HG02852 (cell line): Measurements from ENCODE around the gene ARMH4.

Source experiments
- ATAC-seq: cut with Tn5 transposase; IDR thresholded peaks from one replicate; pipeline ENCODE4 v1.9.1; 2021; ENCODE audit warnings: mild to moderate bottlenecking, moderate library complexity; ENCODE audit not compliant: unreplicated experiment

ARMH4 gene, protein sequence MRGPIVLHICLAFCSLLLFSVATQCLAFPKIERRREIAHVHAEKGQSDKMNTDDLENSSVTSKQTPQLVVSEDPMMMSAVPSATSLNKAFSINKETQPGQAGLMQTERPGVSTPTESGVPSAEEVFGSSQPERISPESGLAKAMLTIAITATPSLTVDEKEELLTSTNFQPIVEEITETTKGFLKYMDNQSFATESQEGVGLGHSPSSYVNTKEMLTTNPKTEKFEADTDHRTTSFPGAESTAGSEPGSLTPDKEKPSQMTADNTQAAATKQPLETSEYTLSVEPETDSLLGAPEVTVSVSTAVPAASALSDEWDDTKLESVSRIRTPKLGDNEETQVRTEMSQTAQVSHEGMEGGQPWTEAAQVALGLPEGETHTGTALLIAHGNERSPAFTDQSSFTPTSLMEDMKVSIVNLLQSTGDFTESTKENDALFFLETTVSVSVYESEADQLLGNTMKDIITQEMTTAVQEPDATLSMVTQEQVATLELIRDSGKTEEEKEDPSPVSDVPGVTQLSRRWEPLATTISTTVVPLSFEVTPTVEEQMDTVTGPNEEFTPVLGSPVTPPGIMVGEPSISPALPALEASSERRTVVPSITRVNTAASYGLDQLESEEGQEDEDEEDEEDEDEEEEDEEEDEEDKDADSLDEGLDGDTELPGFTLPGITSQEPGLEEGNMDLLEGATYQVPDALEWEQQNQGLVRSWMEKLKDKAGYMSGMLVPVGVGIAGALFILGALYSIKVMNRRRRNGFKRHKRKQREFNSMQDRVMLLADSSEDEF

DNA sequence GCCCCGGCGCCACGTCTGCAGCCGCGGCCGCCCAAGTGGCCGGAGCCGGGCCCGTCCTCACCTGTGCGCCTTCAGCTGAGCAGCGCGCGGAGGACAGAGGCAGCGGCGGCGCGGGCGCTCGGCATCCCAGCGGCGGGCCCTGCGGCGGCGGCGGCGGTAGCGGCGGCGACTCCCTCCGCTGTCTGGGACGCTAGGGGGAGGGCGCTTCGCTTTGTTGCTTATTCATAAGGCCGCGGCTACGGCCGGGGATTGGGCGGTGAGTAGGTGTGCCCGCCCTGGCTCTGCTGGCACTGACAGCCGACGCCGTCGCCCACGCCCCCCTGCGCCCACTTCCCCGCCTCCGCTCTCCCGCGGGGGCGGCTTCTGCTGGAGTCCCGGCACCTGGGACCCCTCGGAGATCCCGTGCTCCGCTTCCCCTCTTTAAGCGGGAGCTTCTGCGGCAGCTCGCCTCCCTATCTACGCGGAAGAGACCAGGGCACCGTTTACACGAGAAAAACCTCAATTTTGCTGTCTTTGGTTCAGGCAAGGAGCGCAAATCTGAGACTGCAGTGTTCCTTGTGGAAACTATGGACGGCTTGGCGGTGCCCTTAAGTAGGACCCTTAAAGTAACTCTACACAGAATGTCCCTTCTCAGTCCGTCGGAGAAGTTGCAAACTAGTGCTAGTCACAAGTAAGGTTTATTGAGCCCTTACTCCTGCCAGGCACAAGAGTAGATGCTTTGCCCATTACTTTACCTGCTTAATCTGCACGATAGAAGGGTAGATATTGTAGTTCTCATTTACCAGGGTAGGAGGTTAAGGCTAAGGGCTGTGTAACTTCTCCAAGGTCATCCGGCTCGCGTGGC, at the start of gene ARMH4:
Gene ARMH4, minus strand, starts transcription at position 200 of the 844 bp plus-strand sequence. CDS start 12,855 bp downstream, outside the sequence.
- peak; percentile 93 for ATAC-seq

DNA sequence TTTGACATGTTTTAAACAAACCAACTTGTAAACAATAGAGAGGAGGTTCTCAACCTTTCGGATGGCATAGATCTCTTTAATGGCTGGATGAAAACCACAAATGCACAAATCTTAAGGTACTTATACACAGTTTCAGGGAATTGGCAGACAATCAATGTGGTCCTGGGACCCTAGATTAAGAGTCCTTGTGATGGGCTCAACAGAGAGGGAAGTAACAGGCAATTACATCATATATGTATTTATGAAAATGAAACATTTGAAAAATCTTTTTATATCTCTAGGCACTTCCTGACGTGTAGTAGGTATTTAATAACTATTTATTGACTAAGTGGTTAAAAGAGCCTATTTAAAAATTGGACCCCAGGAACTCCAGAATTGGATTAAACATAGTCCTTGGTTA, 48.8 kb upstream of the ARMH4 start:
- ATAC-seq, result no peak

DNA sequence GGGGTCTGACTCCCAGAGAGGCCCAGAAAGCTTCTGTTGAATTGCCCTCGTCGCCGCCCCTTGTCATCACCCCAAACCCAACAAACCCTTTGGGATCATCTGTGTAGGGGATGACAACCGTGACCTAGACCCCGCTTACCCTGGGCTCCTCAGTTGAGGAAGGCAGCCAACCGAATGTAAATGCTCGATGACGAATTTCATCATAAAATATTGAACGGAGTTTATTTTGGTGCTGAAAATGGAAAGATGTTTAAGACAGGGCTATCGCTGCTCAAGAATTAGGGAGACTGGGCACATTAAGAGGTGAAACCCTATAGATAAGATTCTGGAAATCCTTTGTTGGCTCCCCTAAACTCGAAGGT, 48.4 kb upstream of the ARMH4 start:
- ATAC-seq, result peak; percentile 20

DNA sequence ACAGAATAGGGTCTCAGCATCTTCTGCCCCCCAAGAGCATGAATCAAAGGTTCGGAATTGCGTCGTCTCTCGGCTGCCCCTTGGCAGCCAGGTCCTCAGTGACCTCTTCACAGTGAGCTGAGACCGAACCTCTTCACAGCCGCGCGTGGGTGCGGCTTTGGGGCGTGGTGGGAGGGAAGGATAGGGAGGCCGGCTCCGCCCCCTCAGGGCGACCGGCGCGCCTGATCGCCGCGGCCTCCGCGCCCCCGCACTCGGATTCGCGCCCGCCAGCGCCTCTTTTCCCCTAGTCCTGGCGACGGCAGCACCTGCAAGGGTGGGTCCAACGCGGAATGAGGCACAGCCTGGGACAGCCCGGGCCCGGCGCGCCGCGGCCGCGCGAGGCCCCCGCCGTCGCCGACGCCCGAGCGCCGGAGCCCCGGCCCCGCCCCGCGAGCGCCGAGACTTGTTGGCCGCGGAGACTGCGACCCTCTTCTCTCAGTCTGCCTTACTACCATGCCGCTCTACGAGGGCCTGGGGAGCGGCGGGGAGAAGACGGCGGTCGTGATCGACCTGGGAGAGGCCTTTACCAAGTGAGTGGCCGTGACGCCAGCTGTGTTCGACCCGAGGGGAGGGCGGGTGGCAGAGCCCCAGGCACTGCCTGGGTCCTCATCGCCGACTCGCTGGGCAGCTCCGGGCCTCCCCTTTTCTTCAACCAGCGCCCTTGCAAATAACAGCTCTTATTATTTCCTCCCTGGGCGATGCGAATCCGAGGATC, 47.9 kb upstream of the ARMH4 start, which contains the start of gene ACTR10:
Gene ACTR10, plus strand, starts transcription at position 424 of the 754 bp plus-strand sequence. Its CDS starts 69 bp downstream, at position 493.
- ATAC-seq, result peak; percentile 92

DNA sequence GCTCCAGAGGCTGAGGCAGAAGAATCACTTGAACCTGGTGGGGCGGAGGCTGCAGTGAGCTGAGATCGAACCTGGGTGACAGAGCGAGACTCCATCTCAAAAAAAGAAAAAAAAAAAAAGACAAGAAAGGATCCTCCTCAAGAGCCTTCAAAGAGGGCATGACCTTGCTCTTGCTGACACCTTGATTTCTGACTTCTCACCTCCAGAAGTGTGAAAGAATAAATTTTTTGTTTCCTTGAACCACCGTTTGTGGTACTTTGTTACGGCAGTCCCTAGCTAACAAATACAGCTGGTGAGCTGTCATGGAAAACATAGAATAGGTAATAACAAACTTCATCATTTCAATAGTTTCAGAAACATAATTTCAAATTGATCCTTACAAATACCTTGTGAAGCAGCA, 46.1 kb upstream of the ARMH4 start:
- no peak for ATAC-seq

DNA sequence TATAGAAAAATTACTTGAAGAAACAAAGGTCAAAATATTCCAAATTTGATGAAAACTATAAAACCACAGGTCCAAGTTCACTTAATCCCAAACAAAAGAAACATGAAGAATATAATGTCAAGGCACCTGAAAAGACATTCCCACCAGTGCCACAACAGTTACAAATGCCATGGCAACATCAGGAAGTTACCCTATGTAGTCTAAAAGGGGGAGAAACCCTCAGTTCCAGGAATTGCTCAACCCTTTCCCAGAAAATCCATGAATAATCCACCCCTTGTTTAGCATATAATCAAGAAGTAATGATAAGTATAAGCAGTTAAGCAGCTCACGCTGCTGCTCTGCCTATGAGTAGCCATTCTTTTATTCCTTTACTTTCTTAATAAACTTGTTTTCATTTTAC, 44.2 kb upstream of the ARMH4 start:
- no peak for ATAC-seq

DNA sequence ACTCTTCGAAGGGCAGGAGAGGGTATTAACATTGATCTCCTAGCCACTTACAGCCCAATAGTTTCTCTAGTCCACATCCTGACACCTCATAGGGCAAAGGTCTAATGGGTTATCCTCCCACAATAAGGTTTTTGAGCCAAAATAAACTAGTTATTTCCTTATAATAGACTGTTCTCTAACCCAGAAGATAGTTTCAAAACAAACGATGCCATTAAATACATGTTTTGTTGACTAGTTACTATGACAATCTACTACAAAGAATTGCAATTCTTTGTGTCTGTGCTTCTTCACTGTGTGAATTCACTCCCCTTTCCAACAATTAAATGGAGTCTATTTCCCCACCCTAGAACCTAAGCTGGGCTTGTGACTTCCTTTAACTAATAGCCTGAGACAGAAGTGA, 41.5 kb upstream of the ARMH4 start:
- ATAC-seq, result no peak

DNA sequence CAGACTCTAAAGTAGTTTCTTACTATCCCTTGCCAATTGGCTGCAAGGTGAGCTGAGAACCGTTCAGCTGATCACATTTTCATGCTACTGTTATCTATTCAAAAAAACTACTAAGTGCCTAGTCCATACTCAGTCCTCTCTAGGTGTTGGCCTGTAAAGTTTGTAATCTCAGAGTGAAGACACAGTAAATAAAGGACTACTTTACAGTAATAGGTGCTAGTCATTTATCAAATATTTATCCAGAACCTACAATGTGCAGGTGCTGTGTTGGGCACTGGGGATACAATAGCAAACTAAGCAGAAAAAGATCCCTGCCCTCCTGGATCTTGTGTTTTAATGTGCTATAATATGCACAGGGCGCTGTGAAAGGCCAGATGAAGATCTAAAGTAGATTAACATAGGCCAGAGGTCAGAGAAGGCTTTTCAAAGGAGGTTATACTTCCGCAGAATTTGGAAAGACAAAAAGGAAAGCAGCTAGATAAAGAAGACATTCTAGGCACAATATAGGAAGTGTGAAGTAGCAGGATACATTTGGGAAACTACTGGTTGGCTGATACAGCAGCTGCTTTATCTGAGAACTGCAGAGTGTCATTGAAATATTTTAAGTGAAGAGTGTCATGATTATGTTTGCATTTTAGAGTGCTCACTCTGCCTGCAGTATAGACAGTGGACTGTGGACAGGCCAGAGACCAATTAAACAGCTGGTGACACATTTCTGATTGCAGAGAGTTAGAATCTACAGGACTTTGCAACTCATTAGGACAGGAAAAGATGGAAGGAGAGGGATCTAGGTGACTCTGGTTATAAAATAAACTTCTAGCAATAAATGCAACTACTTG, 40.0 kb upstream of the ARMH4 start:
- ATAC-seq, result no peak

DNA sequence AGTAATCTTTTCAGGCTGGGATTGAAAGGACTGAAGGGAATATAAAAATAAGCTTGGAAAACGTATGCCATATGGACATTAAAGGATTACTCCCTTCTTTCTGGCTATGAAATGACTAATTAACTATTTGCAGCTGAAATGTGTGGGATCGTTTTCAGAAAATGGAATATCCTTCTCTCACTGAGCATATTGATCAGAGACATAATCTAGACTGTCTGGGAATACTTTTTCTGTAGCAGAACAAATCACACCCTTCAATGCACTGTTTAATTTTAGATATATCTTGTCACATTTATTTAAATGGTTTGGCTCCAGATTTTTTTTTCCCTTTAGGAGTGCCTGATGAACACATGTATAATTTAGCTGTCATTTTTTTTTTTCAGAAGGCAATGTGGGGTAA, 37.2 kb upstream of the ARMH4 start:
- no peak for ATAC-seq

DNA sequence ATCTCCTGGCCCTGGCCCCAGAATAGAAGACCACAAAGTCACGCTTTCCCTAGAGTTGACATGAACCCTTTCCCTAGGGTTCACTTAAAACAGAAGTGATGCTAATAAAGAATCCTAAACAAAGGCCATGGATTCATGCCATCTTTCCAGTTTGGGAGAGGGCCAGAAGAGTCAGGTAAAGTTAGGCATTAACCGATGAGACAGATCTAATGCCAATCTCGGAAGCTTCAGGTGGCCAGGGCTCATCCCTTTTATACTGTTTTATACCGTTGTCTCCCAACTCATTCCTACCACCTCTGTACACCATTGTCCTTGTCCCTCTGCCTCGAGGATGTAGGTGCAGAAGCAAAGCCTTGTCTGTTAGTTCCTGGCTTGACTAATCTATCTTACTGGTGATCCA, 25.1 kb upstream of the ARMH4 start:
- no peak for ATAC-seq

DNA sequence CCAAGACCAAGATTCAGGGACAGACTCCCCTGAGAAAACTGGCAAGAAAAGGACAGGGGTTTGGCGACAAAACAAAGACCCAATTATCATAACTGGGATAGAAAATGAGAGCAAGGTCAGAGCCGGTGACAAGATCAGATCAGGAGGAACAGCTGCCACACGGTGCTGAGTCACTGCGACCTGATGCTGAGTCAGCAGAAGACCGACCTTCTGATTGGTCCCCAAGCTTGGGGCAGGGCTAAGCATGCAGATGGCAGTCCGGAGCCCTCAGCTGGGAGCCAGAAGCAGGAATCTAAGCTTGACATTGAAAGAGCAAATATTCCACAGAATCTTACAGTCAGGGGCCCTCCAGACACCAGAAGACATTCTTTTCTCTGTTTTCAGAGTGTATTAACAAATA, 19.1 kb upstream of the ARMH4 start:
- peak; percentile 97 for ATAC-seq

DNA sequence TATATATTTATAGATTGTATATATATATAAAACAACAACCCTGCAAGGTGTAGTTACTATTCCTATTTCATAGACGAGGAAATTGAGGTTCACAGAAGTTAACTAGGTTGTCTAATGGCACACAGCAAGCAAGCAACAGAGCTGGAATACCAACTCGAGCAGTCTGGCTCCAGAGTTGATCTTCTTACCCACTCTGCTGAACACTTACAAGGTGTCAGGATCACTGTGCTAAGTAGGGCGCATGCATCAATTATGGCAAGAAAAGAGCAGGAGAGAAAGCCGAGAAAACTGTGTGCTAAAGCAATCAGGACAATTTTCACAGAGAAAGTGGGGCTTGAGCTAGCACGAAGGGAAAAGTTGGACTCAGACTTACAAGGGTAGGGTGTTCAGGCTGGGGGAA, 15.9 kb upstream of the ARMH4 start:
- no peak for ATAC-seq

DNA sequence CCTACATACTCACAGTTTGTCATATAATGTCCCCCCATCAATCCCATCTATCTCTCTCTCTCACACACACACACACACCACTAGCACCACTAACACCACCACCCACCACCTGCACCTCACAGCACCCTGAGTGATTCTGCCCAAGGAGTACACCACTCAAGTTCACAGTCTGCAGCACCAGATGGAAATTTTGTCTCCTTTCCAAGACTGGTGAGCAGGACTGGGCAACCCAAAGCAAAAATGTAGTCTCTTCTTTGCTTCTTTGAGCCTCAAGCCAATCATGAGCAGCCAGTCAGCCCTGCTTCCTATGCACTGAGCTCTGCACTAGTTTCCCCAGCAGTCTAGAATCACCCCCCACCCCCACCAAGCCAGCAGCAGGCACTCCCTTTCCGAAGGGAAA, 15.0 kb upstream of the ARMH4 start:
- ATAC-seq, result no peak

DNA sequence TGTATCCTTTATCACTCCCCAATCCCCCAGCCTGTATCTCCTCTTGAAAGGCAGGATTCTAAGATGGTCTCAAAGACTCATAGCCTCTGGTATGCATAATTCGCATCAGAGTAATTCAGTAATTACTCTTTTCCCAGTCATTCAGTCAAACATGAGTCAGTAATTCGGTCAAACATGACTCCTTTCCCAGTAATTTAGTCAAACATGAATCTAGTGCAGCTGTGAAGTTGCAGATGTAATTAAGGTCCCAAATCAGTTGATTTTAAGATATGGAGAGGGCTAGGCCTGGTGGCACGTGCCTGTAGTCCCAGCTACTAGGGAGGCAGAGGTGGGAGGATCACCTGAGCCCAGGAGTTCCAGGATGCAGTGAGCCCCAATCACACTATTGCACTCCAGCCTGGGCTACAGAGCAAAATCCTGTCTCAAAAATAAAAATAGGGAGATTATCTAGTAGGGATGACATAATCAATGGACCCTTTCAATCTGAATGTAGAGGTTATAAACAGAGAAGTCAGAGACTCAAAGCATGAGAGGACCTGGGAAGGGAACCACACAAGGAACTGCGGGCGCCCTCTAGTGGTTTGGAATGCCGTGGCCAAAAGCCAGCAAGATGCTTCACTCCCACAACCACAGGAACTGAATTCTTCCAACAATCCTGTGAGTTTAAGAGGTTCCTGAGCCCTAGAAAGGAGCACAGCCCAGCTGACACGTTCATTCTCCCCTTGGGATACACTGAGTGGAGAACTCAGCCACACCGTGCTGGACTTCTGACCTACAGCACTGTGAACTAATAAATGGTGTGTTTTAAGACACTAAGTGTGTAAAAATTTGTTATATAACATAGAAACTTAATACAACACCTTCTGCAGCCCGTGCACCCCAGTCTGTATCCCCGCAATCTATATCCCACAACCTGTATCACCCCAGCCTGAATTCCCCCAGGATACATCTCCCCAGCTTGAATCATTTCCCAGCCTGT, 14.3 kb upstream of the ARMH4 start:
- peak; percentile 63 for ATAC-seq

DNA sequence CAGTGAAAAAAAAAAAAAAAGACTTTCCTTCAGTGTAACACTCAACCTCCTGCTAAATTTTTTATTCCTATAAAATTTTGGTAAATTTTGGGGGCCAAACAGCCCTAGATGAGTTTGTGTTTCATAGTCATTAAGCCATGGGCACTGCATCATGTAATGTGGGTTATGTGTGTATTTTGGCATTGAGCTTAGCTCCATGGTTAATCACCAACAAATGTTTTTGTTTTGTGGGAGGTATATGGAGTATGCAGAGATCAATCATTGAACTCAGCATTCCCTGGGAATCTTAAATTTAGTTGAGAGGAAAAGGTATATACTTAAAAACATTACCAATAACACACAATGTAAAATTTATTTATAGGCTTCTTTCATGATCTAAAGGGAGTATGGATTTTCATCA, 8.5 kb upstream of the ARMH4 start:
- ATAC-seq, result no peak

DNA sequence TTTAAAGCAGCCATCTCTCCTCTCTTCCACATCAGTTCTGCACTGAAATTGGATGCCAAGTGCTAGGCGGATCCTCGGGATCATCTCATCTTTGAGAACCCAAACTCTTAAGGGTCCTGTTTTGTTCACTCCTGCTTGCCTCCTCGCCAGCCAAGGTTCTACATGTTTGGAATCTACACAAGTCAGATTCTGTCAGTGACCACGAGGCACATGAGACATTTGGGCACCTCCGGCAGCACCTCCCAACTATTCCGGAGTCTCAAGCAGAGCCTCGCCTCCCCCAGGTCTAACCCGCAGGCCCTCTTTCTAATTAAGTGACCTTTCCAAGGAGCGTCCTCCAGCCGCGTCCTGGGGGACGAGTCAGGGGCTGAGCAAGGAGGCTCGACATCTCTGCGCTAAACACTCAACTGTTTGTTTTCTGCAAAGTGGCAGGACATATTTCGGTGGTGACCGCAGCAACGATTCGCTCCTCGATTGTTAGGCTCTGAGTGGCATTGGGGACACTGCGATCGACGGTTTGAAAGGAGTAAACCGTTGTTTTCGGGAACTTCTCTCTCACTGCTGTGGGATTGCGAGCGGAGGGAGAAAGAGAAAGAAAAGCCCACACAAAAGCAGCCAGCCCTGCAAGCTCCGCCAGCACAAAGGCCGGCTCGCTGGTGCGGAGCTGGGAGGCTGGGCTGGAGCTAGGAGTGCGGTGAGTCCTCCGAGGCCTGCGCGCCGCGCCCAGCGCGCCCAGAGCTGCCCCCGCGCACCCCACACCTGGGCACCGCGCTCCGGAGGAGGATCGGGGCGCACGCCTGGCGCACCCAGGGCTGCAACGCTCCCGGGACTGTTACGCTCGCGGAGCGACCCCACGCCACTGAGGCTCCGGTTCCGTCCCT, 640 bp downstream of the ARMH4 start:
- ATAC-seq, result peak; percentile 29

DNA sequence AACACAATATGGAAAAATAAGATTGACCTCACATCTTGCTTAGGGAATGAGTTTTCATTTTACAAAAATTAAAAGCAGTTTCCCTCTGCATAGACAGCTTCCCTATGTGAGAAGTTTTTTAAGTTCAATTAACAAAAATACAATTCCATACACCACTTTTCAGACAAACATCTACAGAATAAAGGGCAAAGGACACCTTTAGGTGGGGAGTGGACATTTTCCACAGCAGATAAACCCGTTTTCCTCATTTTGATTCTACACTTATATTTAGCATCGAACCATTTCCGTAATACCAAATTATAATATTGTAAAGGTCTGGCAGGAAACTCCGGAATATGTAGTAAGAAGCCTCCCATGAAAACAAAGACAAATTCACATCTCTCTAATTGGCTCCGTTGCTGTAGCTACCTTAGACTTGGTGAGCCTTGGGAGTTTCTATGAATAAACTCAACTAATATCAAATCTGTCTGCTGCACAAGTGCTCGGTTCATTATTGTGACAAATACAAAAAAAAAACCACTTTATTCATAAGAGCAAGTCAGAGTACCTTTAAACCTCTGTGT, 1.7 kb downstream of the ARMH4 start:
- no peak for ATAC-seq
